DND-41 (cell line): ENCODE data around the gene PML.
"Not testable (repeated sequence)": the region's sequence is repeated elsewhere in the genome, so short reads cannot be mapped to it uniquely, and the experiment has no call there.

Experiments used
- EZH2 ChIP-seq: IDR thresholded peaks from 3 replicates; pipeline ENCODE4 v1.6.1; 2012; ENCODE audit warnings: borderline replicate concordance, low read depth, mild to moderate bottlenecking, moderate library complexity, low read length, inconsistent platforms; ENCODE audit not compliant: severe bottlenecking
- TF ChIP-seq, protein P1 (sequence below): IDR thresholded peaks from 2 replicates; pipeline ENCODE4 v1.5.1; 2012; ENCODE audit warnings: borderline replicate concordance, low read length, moderate library complexity, mild to moderate bottlenecking; ENCODE audit not compliant: poor library complexity, severe bottlenecking; ENCODE audit errors: extremely low read depth

GRCh38 chr15:74072132-74072531 is 77.6 kb downstream of the PML start:
- TF ChIP-seq, protein P1, sequence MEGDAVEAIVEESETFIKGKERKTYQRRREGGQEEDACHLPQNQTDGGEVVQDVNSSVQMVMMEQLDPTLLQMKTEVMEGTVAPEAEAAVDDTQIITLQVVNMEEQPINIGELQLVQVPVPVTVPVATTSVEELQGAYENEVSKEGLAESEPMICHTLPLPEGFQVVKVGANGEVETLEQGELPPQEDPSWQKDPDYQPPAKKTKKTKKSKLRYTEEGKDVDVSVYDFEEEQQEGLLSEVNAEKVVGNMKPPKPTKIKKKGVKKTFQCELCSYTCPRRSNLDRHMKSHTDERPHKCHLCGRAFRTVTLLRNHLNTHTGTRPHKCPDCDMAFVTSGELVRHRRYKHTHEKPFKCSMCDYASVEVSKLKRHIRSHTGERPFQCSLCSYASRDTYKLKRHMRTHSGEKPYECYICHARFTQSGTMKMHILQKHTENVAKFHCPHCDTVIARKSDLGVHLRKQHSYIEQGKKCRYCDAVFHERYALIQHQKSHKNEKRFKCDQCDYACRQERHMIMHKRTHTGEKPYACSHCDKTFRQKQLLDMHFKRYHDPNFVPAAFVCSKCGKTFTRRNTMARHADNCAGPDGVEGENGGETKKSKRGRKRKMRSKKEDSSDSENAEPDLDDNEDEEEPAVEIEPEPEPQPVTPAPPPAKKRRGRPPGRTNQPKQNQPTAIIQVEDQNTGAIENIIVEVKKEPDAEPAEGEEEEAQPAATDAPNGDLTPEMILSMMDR, result not testable (repeated sequence)
- TF ChIP-seq EZH2, result not testable (repeated sequence)
